AG04450 (cell line): ENCODE measurements around the gene NLGN1. TPM values are rescaled to one million over a fixed set of nuclear protein-coding genes. Genes with fewer than 3 reads are reported as not detected.

ENCODE experiments used
- CTCF ChIA-PET: fragments of 300-600, 350-600 bp; formaldehyde crosslinking; extraction: SDS; loops from one replicate; lab custom pipeline; 2022; ENCODE audit warnings: antibody characterized with exemption, inconsistent platforms; lab: Charles Lee
- POLR2A ChIA-PET: fragments of 350-600 bp; formaldehyde crosslinking; extraction: SDS; loops from one replicate; lab custom pipeline; 2021; ENCODE audit warnings: antibody characterized with exemption, inconsistent platforms; lab: Yijun Ruan, JAX
- DNase-seq: peaks from one replicate; pipeline ENCODE4 v3.0.0-alpha.2; 2011; ENCODE audit warnings: low read depth, low spot score
- H3K27ac ChIP-seq: one replicate; pipeline ENCODE4 v1.5.1; 2012; ENCODE audit warnings: low read depth, low read length, control low read depth
- H3K27me3 ChIP-seq: one replicate; pipeline ENCODE4 v1.6.0; 2012; ENCODE audit warnings: low read length; ENCODE audit not compliant: control insufficient read depth, insufficient read depth
- H3K4me3 ChIP-seq: 2 replicates; pipeline ENCODE4 v1.5.1; 2011; ENCODE audit warnings: mild to moderate bottlenecking, low read depth, low read length, control low read depth
- H3K9me3 ChIP-seq: 2 replicates; pipeline ENCODE4 v1.5.1; 2012; ENCODE audit warnings: low read length; ENCODE audit not compliant: control insufficient read depth, insufficient read depth
- CTCF ChIP-seq: IDR thresholded peaks from 2 replicates; pipeline ENCODE4 v1.5.1; 2011; ENCODE audit warnings: low read depth, low read length, control low read depth, inconsistent platforms
- polyA plus RNA-seq: library from polyadenylated mRNA; depleted of rRNA; stranded (reverse); fragments of >200 nt; gene quantifications from 2 replicates; pipeline ENCODE4 v1.2.3, GENCODE V29; 2011

The NLGN1 gene
- polyA plus RNA-seq, 1 experiment, result 1.7 TPM

GRCh38 chr3:174310475-174310983 is 913.0 kb downstream of the NLGN1 start:
- H3K27me3 ChIP-seq, result no peaks in the 10 kb centered on the region
- no peak for TF ChIP-seq CTCF
- POLR2A ChIA-PET, result no interaction called here
- no peaks in the 10 kb centered on the region for H3K9me3 ChIP-seq
- H3K4me3 ChIP-seq, result no peak overlapping the region
- no peak for DNase-seq
- no peak overlapping the region for H3K27ac ChIP-seq
- CTCF ChIA-PET, result no interaction called here

- no peak overlapping the region for H3K27ac ChIP-seq
- H3K4me3 ChIP-seq, result no peak overlapping the region
- no peaks in the 10 kb centered on the region for H3K9me3 ChIP-seq
- CTCF ChIA-PET, result no interaction called here
- H3K27me3 ChIP-seq, result no peaks in the 10 kb centered on the region
- POLR2A ChIA-PET, result no interaction called here
- no peak for DNase-seq
- no peak for TF ChIP-seq CTCF
Measured at GRCh38 chr3:174315225-174315624, 917.7 kb downstream of the NLGN1 start.

GRCh38 chr3:174317005-174317404 is 919.5 kb downstream of the NLGN1 start:
- no peak for TF ChIP-seq CTCF
- no peak overlapping the region for H3K27ac ChIP-seq
- no peak overlapping the region for H3K4me3 ChIP-seq
- no peaks in the 10 kb centered on the region for H3K9me3 ChIP-seq
- ChIA-PET POLR2A (no interaction called here), CTCF (no interaction called here)
- no peaks in the 10 kb centered on the region for H3K27me3 ChIP-seq
- DNase-seq, result no peak

- Histone ChIP-seq H3K27ac (no peak overlapping the region), H3K4me3 (no peak overlapping the region), H3K27me3 (no peaks in the 10 kb centered on the region), H3K9me3 (no peaks in the 10 kb centered on the region)
- DNase-seq, result no peak
- ChIA-PET CTCF (no interaction called here), POLR2A (no interaction called here)
- no peak for TF ChIP-seq CTCF
Measured at GRCh38 chr3:174318181-174318580, 920.6 kb downstream of the NLGN1 start.

GRCh38 chr3:174321548-174321947 is 924.0 kb downstream of the NLGN1 start:
- Histone ChIP-seq H3K9me3 (no peaks in the 10 kb centered on the region), H3K27me3 (no peaks in the 10 kb centered on the region), H3K27ac (no peak overlapping the region), H3K4me3 (no peak overlapping the region)
- CTCF ChIA-PET, result no interaction called here
- no peak for TF ChIP-seq CTCF
- POLR2A ChIA-PET, result no interaction called here
- no peak for DNase-seq
